K562 (cell line): ENCODE measurements around the gene LRRC3. TPM values are rescaled to one million over a fixed set of nuclear protein-coding genes. Genes with fewer than 3 reads are reported as not detected.

Source experiments
- ATAC-seq: fragments of 200-7000 bp; cut with Tn5 transposase; 3 replicates; pipeline ENCODE4 v1.9.1; 2020; ENCODE audit warnings: moderate library complexity
- BruUV-seq: library from RNA; stranded (reverse); fragments of 400-500 nt; replicated peaks from 2 replicates; lab custom pipeline; 2021; lab: Mats Ljungman, UMichigan
- CTCF ChIA-PET: fragments of 300-600 bp; formaldehyde crosslinking; extraction: SDS; loops from one replicate; lab custom pipeline; 2021; ENCODE audit warnings: low intra/inter-chr PET ratio; lab: Yijun Ruan, JAX
- POLR2A ChIA-PET: fragments of 300-600, 350-650 bp; sonication (Branson Sonifier 250); formaldehyde crosslinking; extraction: SDS; loops from one replicate; lab custom pipeline; 2021; ENCODE audit warnings: antibody characterized with exemption, inconsistent platforms; lab: Yijun Ruan, JAX
- DNase-seq, 4 experiments: peaks; one replicate each; pipeline versions ENCODE4 v3.0.0 to v3.0.0-alpha.2; 2011 to 2018; ENCODE audit warnings: low spot score in 3 of 4, mixed read lengths in 3 of 4; ENCODE audit errors: extremely low read depth in 1 of 4
- FAIRE-seq: peaks from 2 replicates; lab custom pipeline; 2011; peaks lifted over from hg19 to GRCh38; lab: Jason Lieb, UNC
- H2AFZ ChIP-seq: 2 replicates; pipeline ENCODE4 v1.6.0; 2011; ENCODE audit warnings: low read depth, low read length, control low read depth, inconsistent platforms
- H3K27ac ChIP-seq: fragments of 200-600 bp; 3 replicates; pipeline ENCODE4 v1.8.0; 2011; ENCODE audit warnings: low read depth, mild to moderate bottlenecking, control low read depth, inconsistent platforms, low read length, moderate library complexity, mixed read lengths; ENCODE audit errors: extremely low read depth
- H3K27me3 ChIP-seq, 2 experiments: fragments of 300-600 bp in 1 of 2; 2 replicates in 1 of 2; 3 replicates in 1 of 2; pipeline versions ENCODE4 v1.6.0 to v1.8.0; 2011; ENCODE audit warnings: inconsistent platforms in 2 of 2, low read length in 2 of 2, mild to moderate bottlenecking in 1 of 2, mixed read lengths in 1 of 2, moderate library complexity in 1 of 2; ENCODE audit not compliant: control insufficient read depth in 2 of 2, insufficient read depth in 2 of 2
- H3K36me3 ChIP-seq: fragments of 300-600 bp; 3 replicates; pipeline ENCODE4 v1.8.0; 2011; ENCODE audit warnings: mild to moderate bottlenecking, low read length, inconsistent platforms; ENCODE audit not compliant: control insufficient read depth, insufficient read depth
- H3K4me1 ChIP-seq, 2 experiments: fragments of 200-600 bp in 1 of 2; replicated peaks in 1 of 2; 2 replicates in 1 of 2; 3 replicates in 1 of 2; pipeline versions ENCODE4 v1.5.1 to v1.8.0; 2011; ENCODE audit warnings: inconsistent platforms in 2 of 2, low read length in 2 of 2, mild to moderate bottlenecking in 1 of 2, mixed read lengths in 1 of 2, moderate library complexity in 1 of 2; ENCODE audit not compliant: control insufficient read depth in 2 of 2, insufficient read depth in 2 of 2
- H3K4me2 ChIP-seq: 2 replicates; pipeline ENCODE4 v1.6.1; 2011; ENCODE audit warnings: low read length, control low read depth, inconsistent platforms, mixed read lengths; ENCODE audit not compliant: insufficient read depth
- H3K4me3 ChIP-seq: fragments of 200-600 bp; sonication (generic), shearing (Covaris generic); 2 replicates; pipeline ENCODE4 v1.5.1; 2016; ENCODE audit warnings: control low read depth, inconsistent platforms
- H3K79me2 ChIP-seq: fragments of 200-600 bp; 3 replicates; pipeline ENCODE4 v1.8.0; 2011; ENCODE audit warnings: low read length, inconsistent platforms; ENCODE audit not compliant: control insufficient read depth, insufficient read depth
- H3K9ac ChIP-seq, 2 experiments: 2 replicates each; pipeline versions ENCODE4 v1.6.0 to v1.6.1; 2011; ENCODE audit warnings: low read depth in 2 of 2, low read length in 2 of 2, control low read depth in 1 of 2, inconsistent platforms in 1 of 2, mild to moderate bottlenecking in 1 of 2, mixed read lengths in 1 of 2; ENCODE audit not compliant: insufficient read depth in 1 of 2
- H3K9me1 ChIP-seq: one replicate; pipeline ENCODE4 v1.6.0; 2011; ENCODE audit warnings: inconsistent platforms, mild to moderate bottlenecking, low read length, moderate library complexity; ENCODE audit not compliant: control insufficient read depth, insufficient read depth
- H3K9me3 ChIP-seq: replicated peaks from 2 replicates; pipeline ENCODE4 v1.5.1; 2011; ENCODE audit warnings: low read depth, low read length, inconsistent platforms; ENCODE audit not compliant: control insufficient read depth, insufficient read depth
- H4K20me1 ChIP-seq: replicated peaks from 2 replicates; pipeline ENCODE4 v1.6.1; 2011; ENCODE audit warnings: low read length, inconsistent platforms, mixed read lengths; ENCODE audit not compliant: control insufficient read depth, insufficient read depth
- CC2D1A ChIP-seq: fragments of 450-650 bp; IDR thresholded peaks from 2 replicates; pipeline ENCODE4 v1.6.1; 2017; ENCODE audit warnings: mild to moderate bottlenecking
- NRF1 ChIP-seq, 2 experiments: fragments of 450-650 bp; IDR thresholded peaks in 1 of 2; conservative IDR thresholded peaks in 1 of 2; 2 replicates each; pipeline ENCODE4 v1.6.1; 2014; ENCODE audit warnings: mild to moderate bottlenecking in 2 of 2
- RAD51 ChIP-seq: fragments of 450-650 bp; IDR thresholded peaks from 2 replicates; pipeline ENCODE4 v1.7.1; 2016; ENCODE audit warnings: low read depth, mild to moderate bottlenecking, borderline replicate concordance
- TAL1 ChIP-seq: fragments of 450-650 bp; IDR thresholded peaks from 2 replicates; pipeline ENCODE4 v1.6.1; 2016; ENCODE audit warnings: mild to moderate bottlenecking
- ZNF263 ChIP-seq: sonication (generic); formaldehyde crosslinking; IDR thresholded peaks from 2 replicates; pipeline ENCODE4 v1.8.0; 2022; ENCODE audit warnings: mild to moderate bottlenecking, missing genetic modification reagents, borderline replicate concordance
- WGBS: fragments of 100-300 bp; shearing (Covaris generic); methylation state at CpG from one replicate; pipeline ENCODE4 v1.1.6; 2016; ENCODE audit warnings: low coverage, mixed read lengths; ENCODE audit not compliant: insufficient coverage; ENCODE audit errors: missing lambda C conversion rate; 5-methylcytosine and 5-hydroxymethylcytosine counted together
- in situ Hi-C: fragments of 300-500 bp; cut with MboI; formaldehyde crosslinking; loops from 4 replicates; pipeline ENCODE4 v1.15.0; 2018; ENCODE audit warnings: inconsistent platforms, mixed read lengths
- intact Hi-C: fragments of 100-400 bp; cut with micrococcal nuclease; formaldehyde crosslinking; loops from 2 replicates; pipeline ENCODE4 v1.14.2; 2022
- polyA plus RNA-seq, 8 experiments: library from polyadenylated mRNA; depleted of rRNA in 4 of 8; stranded (reverse) in 5 of 8; unstranded in 3 of 8; fragments of >200 nt; fragmentation: Nextera tagmentation in 2 of 8; fragmentation: Illumina TruSeq in 1 of 8; extraction: Ambion mirVana in 2 of 8; extraction: Trizol in 1 of 8; gene quantifications; 2 replicates each; pipeline versions ENCODE4 v1.2.1 to v1.2.3, GENCODE V29; 2011 to 2014; ENCODE audit warnings: inconsistent platforms in 1 of 8, missing spikeins in 1 of 8
- total RNA-seq, 7 experiments: library from RNA; depleted of rRNA in 6 of 7; stranded (reverse); fragments of >200 nt in 6 of 7; fragmentation: Illumina TruSeq in 2 of 7; extraction: Trizol in 2 of 7; gene quantifications; 2 replicates each; pipeline versions ENCODE4 v1.2.1 to v1.2.3, GENCODE V29; 2011 to 2021; ENCODE audit warnings: low replicate concordance in 1 of 7

Gene LRRC3
- total and polyA plus RNA-seq, 9 of the 15 experiments (the other 6 are each of a cell fraction or from before 2014, with no cell fraction given), result 0.04 TPM; not detected in 7

GRCh38 chr21:44418108-44418875, 37.0 kb upstream of the LRRC3 start (continued):
- TF ChIP-seq RAD51, result no peak
- TF ChIP-seq NRF1 (conservative IDR thresholded peaks at IDR 0.05 in 1 of 2, IDR thresholded peaks at IDR 0.05 in 1 of 2), result no peak
- no peak for TF ChIP-seq TAL1

GRCh38 chr21:44418876-44419230, 36.5 kb upstream of the LRRC3 start:
- Histone ChIP-seq H3K27ac (no peak overlapping the region), H2AFZ (no peak overlapping the region), H3K27me3 (peaks cover 8 to 38% of the 10 kb centered on the region in 2 experiments; a peak in 3 of 5 replicates), H3K4me1 (peaks cover 0 to 18% of the 10 kb centered on the region in 2 experiments; a peak in 2 of 5 replicates), H4K20me1 (no peaks in the 10 kb centered on the region), H3K9ac (no peak overlapping the region), H3K9me1 (no peaks in the 10 kb centered on the region), H3K4me2 (no peak overlapping the region), H3K4me3 (no peak overlapping the region), H3K9me3 (peaks cover 3% of the 10 kb centered on the region), H3K36me3 (no peaks in the 10 kb centered on the region), H3K79me2 (no peaks in the 10 kb centered on the region)
- no peak for ATAC-seq
- TF ChIP-seq ZNF263 (CRISPR knock-in tag), result 0 out of 2 replicates have a peak, but pooled peaks have one; percentile 19
- TF ChIP-seq CC2D1A, result no peak
- no peak for FAIRE-seq
- intact Hi-C loops (no loop called here), in situ Hi-C loops (no loop called here)
- no peak for DNase-seq
- ChIA-PET CTCF (no interaction called here), POLR2A (no interaction called here)
- 2% methylated on average over 8 of the region's 8 CpGs for WGBS
- BruUV-seq, result no TSS peak
